ENCODE measurements around the gene AMY1B.
"Not testable (repeated sequence)": the region's sequence is repeated elsewhere in the genome, so short reads cannot be mapped to it uniquely, and the experiment has no call there.

The AMY1B gene

DNA sequence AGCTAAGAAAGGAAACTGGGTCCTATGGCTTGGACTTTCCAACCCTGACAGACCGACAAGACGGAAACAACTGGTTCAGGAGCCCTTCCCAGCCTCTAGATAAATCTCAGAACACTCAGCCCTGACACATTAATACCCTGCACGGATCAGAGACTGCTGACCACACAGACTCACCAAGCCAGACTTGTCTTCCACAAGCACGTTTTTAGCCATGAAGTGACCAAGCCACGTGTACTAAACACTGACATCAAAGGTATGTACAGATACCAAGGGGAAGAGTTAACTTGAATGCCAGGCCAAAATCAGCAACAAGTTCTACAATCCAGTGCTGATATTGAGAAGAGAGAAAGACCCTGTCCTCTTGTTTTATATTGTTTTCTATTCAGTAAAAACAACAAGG lies at the start of gene AMY1B:
AMY1B (minus strand) TSS at position 101 of the 400 bp plus-strand sequence. CDS start 571 bp downstream, outside the sequence.
- DNase-seq = not testable (repeated sequence)

DNA sequence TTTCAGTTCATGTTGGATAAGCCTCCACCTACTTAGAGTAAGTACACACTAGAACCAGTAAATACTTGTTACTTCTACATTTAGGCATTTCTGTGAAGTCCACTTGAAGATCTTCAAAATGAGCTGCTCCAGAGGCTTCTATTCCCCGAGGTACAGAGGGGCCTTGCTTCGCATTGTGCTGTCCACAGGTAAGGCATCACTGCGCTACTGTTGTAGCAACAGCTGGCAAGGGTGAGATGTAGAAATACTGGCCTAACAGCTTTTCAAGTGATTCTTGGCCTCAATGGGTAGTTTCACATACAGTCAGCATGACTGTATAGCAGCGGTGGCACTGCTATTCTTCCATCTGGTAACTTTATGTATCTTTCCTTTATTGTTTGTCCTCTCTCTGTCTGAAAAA lies 49.0 kb upstream of the AMY1B start:
- DNase-seq = not testable (repeated sequence)

DNA sequence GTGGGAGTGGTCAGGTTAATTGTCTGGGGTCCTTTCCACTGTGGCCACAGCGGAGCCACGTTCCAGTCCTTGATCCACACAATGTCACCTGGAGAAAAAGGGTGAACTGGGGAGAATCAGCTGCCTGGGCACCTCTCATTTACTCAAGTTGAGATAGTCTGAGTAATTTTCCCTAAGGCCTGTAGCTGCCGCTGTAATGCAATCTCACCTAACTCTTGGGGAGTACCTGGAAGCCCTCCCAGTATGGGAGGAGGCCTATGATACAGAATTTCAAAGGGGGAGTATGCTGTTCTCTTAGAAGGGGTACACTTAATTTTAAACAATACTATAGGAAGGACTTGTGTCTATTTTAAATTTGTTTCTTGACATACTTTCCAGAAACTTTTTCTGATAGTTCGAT lies 48.4 kb upstream of the AMY1B start:
- DNase-seq = not testable (repeated sequence)

DNA sequence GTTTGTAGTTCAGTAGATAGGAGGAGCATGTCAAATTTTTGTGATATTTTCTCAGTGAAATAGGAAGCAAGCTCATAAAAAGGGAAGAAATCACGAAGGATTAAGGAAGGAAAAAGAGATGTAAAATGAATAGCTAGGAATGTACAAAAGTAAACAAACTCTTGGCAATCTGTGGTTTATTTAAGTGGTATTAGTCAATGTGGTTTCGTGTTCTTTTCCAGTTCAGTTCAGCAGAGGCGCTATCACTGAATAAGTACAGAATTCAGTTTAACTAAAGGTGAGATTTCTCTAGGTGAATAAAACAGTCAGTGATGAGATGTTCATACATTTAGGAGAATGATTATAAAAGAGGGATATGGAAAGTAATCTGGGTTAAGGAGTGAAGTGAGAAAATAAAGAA lies 42.0 kb upstream of the AMY1B start:
- DNase-seq = not testable (repeated sequence)

DNA sequence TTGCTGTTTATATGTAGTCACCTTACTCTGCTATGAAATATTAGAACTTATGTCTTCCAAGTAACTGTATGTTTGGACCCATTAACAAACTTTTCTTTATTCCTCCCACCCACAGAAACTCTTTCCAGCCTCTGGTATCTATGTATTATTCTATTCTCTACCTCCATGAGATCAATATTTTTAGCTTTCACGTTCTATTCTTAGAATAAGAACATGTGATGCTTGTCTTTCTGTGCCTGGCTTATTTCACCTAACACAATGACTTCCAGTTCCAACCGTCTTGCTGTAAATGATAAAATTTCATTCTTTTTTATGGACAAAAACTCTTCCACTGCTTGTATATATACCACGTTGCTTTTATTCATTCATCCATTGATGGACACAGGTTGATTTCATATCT lies 39.3 kb upstream of the AMY1B start:
- not testable (repeated sequence) for DNase-seq

DNA sequence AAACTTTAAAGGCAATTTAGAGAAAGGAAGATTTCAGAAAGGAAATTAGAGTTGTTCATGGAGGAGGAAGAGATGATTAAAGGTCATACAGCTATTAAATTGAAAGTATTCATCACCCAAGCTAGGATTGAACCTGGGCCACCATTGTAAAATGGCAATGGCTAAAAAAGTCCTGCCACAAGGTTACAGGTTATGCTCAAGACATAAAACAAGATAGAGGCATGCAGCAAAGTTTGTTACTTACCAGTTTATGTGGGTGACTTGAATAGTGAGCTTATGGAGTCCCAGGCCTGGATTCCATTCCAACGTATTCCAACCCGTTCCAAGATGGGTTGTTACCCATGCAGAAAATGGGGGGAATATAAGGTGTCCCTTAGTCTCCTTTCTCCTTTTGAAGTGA lies 25.5 kb upstream of the AMY1B start:
- not testable (repeated sequence) for DNase-seq

DNA sequence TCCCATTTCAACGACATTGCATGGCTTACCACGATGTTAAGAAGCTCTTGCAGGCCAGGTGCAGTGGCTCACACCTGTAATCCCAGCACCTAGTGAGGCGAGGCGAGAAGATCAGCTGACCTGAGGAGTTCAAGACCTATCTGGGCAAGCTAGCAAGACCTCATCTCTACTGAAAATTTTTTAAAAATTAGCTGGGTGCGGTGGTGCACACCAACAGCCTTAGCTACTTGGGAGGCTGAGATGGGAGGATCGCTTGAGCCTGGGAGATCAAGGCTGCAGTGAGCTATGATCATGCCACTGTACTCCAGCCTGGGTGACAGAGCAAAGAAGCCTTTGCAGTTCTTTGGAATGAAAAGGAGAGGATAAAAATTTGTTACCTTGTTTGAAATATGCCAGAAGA lies 21.4 kb upstream of the AMY1B start:
- DNase-seq = not testable (repeated sequence)

DNA sequence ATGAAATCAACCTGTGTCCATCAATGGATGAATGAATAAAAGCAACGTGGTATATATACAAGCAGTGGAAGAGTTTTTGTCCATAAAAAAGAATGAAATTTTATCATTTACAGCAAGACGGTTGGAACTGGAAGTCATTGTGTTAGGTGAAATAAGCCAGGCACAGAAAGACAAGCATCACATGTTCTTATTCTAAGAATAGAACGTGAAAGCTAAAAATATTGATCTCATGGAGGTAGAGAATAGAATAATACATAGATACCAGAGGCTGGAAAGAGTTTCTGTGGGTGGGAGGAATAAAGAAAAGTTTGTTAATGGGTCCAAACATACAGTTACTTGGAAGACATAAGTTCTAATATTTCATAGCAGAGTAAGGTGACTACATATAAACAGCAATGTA lies 14.4 kb upstream of the AMY1B start:
- not testable (repeated sequence) for DNase-seq

DNA sequence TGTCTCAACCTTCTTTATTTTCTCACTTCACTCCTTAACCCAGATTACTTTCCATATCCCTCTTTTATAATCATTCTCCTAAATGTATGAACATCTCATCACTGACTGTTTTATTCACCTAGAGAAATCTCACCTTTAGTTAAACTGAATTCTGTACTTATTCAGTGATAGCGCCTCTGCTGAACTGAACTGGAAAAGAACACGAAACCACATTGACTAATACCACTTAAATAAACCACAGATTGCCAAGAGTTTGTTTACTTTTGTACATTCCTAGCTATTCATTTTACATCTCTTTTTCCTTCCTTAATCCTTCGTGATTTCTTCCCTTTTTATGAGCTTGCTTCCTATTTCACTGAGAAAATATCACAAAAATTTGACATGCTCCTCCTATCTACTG lies 11.7 kb upstream of the AMY1B start:
- DNase-seq = not testable (repeated sequence)

DNA sequence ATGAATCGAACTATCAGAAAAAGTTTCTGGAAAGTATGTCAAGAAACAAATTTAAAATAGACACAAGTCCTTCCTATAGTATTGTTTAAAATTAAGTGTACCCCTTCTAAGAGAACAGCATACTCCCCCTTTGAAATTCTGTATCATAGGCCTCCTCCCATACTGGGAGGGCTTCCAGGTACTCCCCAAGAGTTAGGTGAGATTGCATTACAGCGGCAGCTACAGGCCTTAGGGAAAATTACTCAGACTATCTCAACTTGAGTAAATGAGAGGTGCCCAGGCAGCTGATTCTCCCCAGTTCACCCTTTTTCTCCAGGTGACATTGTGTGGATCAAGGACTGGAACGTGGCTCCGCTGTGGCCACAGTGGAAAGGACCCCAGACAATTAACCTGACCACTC lies 5.2 kb upstream of the AMY1B start:
- DNase-seq = not testable (repeated sequence)

DNA sequence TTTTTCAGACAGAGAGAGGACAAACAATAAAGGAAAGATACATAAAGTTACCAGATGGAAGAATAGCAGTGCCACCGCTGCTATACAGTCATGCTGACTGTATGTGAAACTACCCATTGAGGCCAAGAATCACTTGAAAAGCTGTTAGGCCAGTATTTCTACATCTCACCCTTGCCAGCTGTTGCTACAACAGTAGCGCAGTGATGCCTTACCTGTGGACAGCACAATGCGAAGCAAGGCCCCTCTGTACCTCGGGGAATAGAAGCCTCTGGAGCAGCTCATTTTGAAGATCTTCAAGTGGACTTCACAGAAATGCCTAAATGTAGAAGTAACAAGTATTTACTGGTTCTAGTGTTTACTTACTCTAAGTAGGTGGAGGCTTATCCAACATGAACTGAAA lies 4.7 kb upstream of the AMY1B start:
- not testable (repeated sequence) for DNase-seq

DNA sequence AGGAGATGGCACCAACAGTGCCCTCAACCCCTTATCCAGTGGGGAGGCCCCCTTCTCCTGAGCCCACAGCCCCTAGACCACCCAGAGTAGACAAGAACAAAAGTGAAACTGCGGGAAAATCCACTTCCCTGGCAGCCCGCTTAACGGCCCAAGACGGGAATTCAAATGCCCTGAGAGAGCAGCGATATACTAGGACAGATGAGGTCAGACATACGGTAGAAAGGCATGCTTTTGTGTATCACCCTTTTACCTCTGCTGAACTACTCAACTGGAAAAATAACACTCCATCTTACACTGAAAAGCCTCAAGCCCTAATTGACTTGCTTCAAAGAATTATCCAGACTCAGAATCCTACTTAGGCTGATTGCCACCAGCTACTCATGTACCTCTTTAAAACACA lies 1.4 kb upstream of the AMY1B start:
- not testable (repeated sequence) for DNase-seq

DNA sequence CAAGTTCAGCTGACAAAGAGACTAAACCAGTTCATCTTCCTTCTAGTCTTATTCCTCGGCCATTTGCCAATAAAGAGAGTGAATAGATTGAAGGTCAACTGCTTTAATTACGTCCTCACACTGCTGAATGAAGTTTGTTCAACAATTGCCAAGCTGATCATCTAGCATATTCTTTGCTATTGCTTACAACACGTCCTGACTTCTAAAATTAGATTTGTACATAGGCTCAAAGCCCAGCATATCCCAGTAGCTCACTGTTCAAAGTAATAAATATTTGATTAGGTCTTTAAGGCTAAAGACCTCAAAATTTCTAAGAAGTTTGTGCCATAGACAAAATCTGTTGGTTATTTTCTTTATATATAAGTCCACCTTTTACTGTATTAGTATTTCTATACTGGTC lies 19.7 kb downstream of the AMY1B start:
- DNase-seq = not testable (repeated sequence)

DNA sequence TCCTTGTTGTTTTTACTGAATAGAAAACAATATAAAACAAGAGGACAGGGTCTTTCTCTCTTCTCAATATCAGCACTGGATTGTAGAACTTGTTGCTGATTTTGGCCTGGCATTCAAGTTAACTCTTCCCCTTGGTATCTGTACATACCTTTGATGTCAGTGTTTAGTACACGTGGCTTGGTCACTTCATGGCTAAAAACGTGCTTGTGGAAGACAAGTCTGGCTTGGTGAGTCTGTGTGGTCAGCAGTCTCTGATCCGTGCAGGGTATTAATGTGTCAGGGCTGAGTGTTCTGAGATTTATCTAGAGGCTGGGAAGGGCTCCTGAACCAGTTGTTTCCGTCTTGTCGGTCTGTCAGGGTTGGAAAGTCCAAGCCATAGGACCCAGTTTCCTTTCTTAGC lies 40.5 kb downstream of the AMY1B start, which contains the start of gene AMY1A:
AMY1A (plus strand) TSS at position 301 of the 400 bp plus-strand sequence. CDS start 571 bp downstream, outside the sequence.
- DNase-seq = not testable (repeated sequence)

DNA sequence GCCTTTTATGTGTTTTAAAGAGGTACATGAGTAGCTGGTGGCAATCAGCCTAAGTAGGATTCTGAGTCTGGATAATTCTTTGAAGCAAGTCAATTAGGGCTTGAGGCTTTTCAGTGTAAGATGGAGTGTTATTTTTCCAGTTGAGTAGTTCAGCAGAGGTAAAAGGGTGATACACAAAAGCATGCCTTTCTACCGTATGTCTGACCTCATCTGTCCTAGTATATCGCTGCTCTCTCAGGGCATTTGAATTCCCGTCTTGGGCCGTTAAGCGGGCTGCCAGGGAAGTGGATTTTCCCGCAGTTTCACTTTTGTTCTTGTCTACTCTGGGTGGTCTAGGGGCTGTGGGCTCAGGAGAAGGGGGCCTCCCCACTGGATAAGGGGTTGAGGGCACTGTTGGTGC lies 41.9 kb downstream of the AMY1B start:
- DNase-seq = not testable (repeated sequence)

DNA sequence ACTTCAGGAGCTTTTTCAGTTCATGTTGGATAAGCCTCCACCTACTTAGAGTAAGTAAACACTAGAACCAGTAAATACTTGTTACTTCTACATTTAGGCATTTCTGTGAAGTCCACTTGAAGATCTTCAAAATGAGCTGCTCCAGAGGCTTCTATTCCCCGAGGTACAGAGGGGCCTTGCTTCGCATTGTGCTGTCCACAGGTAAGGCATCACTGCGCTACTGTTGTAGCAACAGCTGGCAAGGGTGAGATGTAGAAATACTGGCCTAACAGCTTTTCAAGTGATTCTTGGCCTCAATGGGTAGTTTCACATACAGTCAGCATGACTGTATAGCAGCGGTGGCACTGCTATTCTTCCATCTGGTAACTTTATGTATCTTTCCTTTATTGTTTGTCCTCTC lies 45.1 kb downstream of the AMY1B start:
- DNase-seq = not testable (repeated sequence)

DNA sequence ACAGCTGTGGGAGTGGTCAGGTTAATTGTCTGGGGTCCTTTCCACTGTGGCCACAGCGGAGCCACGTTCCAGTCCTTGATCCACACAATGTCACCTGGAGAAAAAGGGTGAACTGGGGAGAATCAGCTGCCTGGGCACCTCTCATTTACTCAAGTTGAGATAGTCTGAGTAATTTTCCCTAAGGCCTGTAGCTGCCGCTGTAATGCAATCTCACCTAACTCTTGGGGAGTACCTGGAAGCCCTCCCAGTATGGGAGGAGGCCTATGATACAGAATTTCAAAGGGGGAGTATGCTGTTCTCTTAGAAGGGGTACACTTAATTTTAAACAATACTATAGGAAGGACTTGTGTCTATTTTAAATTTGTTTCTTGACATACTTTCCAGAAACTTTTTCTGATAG lies 45.7 kb downstream of the AMY1B start:
- DNase-seq = not testable (repeated sequence)

DNA sequence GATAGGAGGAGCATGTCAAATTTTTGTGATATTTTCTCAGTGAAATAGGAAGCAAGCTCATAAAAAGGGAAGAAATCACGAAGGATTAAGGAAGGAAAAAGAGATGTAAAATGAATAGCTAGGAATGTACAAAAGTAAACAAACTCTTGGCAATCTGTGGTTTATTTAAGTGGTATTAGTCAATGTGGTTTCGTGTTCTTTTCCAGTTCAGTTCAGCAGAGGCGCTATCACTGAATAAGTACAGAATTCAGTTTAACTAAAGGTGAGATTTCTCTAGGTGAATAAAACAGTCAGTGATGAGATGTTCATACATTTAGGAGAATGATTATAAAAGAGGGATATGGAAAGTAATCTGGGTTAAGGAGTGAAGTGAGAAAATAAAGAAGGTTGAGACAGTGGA lies 52.1 kb downstream of the AMY1B start:
- DNase-seq = not testable (repeated sequence)

DNA sequence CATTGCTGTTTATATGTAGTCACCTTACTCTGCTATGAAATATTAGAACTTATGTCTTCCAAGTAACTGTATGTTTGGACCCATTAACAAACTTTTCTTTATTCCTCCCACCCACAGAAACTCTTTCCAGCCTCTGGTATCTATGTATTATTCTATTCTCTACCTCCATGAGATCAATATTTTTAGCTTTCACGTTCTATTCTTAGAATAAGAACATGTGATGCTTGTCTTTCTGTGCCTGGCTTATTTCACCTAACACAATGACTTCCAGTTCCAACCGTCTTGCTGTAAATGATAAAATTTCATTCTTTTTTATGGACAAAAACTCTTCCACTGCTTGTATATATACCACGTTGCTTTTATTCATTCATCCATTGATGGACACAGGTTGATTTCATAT lies 54.8 kb downstream of the AMY1B start:
- not testable (repeated sequence) for DNase-seq
